HepG2 (cell line): ENCODE measurements around the gene UBL5. TPM values are rescaled to one million over a fixed set of nuclear protein-coding genes. Genes with fewer than 3 reads are reported as not detected.

Source experiments
- BORCS8-MEF2B ChIP-seq: sonication (generic); formaldehyde crosslinking; IDR thresholded peaks from 2 replicates; pipeline ENCODE4 v1.8.0; 2022; ENCODE audit warnings: mild to moderate bottlenecking, missing genetic modification reagents
- ELF1 ChIP-seq: sonication (generic); formaldehyde crosslinking; IDR thresholded peaks from 2 replicates; pipeline ENCODE4 v1.4.0; 2020; ENCODE audit warnings: missing genetic modification reagents
- FIP1L1 ChIP-seq: fragments of 200-400 bp; formaldehyde crosslinking; IDR thresholded peaks from 2 replicates; pipeline ENCODE4 v1.6.1; 2018; ENCODE audit warnings: low read depth, mild to moderate bottlenecking, low read length, moderate library complexity, borderline replicate concordance; ENCODE audit not compliant: insufficient read depth
- GMEB1 ChIP-seq: sonication (generic); formaldehyde crosslinking; IDR thresholded peaks from 2 replicates; pipeline ENCODE4 v1.5.1; 2020; ENCODE audit warnings: missing genetic modification reagents, mild to moderate bottlenecking, borderline replicate concordance
- GTF3A ChIP-seq: sonication (generic); formaldehyde crosslinking; conservative IDR thresholded peaks from 2 replicates; pipeline ENCODE4 v1.4.0; 2020; ENCODE audit warnings: mild to moderate bottlenecking, missing genetic modification reagents
- HIC2 ChIP-seq: sonication (generic); formaldehyde crosslinking; IDR thresholded peaks from 2 replicates; pipeline ENCODE4 v1.9.0; 2022; ENCODE audit warnings: low read depth, missing genetic modification reagents
- HMGXB3 ChIP-seq: sonication (generic); formaldehyde crosslinking; IDR thresholded peaks from 2 replicates; pipeline ENCODE4 v1.4.0; 2020; ENCODE audit warnings: missing genetic modification reagents, borderline replicate concordance
- KIAA2018 ChIP-seq: sonication (generic); formaldehyde crosslinking; IDR thresholded peaks from 2 replicates; pipeline ENCODE4 v1.5.0; 2020; ENCODE audit warnings: mild to moderate bottlenecking, missing genetic modification reagents, borderline replicate concordance
- ZNF510 ChIP-seq: sonication (generic); formaldehyde crosslinking; IDR thresholded peaks from 2 replicates; pipeline ENCODE4 v1.4.0; 2020; ENCODE audit warnings: low read depth, mild to moderate bottlenecking, missing genetic modification reagents
- ZNF737 ChIP-seq: sonication (generic); formaldehyde crosslinking; IDR thresholded peaks from 2 replicates; pipeline ENCODE4 v1.5.0; 2020; ENCODE audit warnings: missing genetic modification reagents, mild to moderate bottlenecking, borderline replicate concordance
- ZSCAN21 ChIP-seq: sonication (generic); formaldehyde crosslinking; IDR thresholded peaks from 2 replicates; pipeline ENCODE4 v1.8.0; 2022; ENCODE audit warnings: mild to moderate bottlenecking, missing genetic modification reagents, moderate library complexity, borderline replicate concordance
- polyA plus RNA-seq, 8 experiments: library from polyadenylated mRNA; depleted of rRNA in 3 of 8; stranded (reverse) in 7 of 8; unstranded in 1 of 8; fragments of >200 nt; fragmentation: Illumina TruSeq in 4 of 8; extraction: Trizol in 4 of 8; gene quantifications; 2 replicates each; pipeline versions ENCODE4 v1.2.1 to v1.2.3, GENCODE V29; 2011 to 2016; ENCODE audit warnings: low read depth in 4 of 8, missing spikeins in 1 of 8, mixed read lengths in 1 of 8; ENCODE audit not compliant: insufficient read depth in 1 of 8
- total RNA-seq, 5 experiments: library from RNA; depleted of rRNA; stranded (reverse); fragments of >200 nt; fragmentation: Illumina TruSeq; extraction: Trizol; gene quantifications; 2 replicates each; pipeline ENCODE4 v1.2.3, GENCODE V29; 2016; ENCODE audit warnings: low read depth in 1 of 5

The UBL5 gene
- total and polyA plus RNA-seq, 2 of the 13 experiments (the other 11 are each of a cell fraction or from before 2014, with no cell fraction given), result 373 to 487 TPM

GRCh38 chr19:9834726-9835506, 7.2 kb downstream of the UBL5 start, which contains the start of gene PIN1 (continued):
- no peak for TF ChIP-seq HIC2 (CRISPR knock-in tag)
- TF ChIP-seq BORCS8-MEF2B (CRISPR knock-in tag), result no peak
- no peak for TF ChIP-seq FIP1L1
- no peak for TF ChIP-seq ZSCAN21 (CRISPR knock-in tag)
- TF ChIP-seq ZNF737, result no peak
- no peak for TF ChIP-seq KIAA2018 (CRISPR knock-in tag)
- TF ChIP-seq ZNF510 (CRISPR knock-in tag), result no peak
- no peak for TF ChIP-seq GTF3A (CRISPR knock-in tag)
- peak; percentile 54; the same call in 1 of the 2 replicates for TF ChIP-seq ELF1 (CRISPR knock-in tag)
- no peak for TF ChIP-seq HMGXB3 (CRISPR knock-in tag)
- TF ChIP-seq GMEB1 (CRISPR knock-in tag), result peak; percentile 83
